ENCODE results near the gene CPSF3. TPM values are rescaled to one million over a fixed set of nuclear protein-coding genes. Genes with fewer than 3 reads are reported as not detected.
A peak's percentile ranks its signal among the peaks of the same experiment; 100 is the strongest.

CPSF3 gene
- total and polyA plus RNA-seq, 8 donors: 8.2 to 55.3 (median 16.7) TPM

DNA sequence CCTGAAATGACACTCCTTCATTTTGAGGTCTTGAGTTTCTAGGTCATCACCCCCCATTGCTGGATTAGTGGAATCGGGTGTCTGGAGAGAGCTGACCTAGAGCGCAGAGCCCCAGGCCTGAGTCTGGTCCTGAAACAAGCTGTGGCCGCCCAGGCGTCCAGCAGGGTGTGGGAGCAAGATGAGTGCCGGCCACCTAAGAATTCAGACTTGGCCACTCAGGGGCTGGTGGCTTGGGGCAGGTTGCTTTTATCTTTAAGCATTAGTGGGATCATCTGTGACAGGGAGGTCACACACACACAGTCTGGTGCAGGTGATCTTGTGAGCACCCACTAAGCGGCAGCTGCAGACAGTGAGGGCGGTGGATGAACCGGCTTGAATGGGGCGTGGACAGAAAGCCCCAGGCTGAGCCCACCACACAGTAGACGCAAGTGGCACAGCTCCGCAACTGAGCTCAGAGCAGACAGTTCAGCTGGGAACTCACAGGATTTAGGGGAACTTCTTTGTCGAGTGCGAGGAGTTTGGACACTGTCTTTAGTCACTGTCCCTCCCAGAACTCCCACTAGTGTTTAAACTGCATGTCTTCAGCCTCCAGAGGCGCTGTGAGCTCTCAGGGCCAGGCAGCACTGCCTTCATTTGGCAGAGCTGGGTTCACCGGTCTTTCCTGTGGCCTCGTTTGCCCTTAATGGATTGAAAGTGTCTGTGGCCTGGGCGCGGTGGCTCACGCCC lies 21.6 kb upstream of the CPSF3 start:
- Histone ChIP-seq H3K27ac (peak overlapping the region in 1 of 5 donors; percentile 1), H3K9me3 (no peaks in the 10 kb centered on the region), H3K4me1 (peaks cover 8 to 28% (median 14%) of the 10 kb centered on the region in 4 donors), H3K36me3 (peaks cover 9 to 75% (median 61%) of the 10 kb centered on the region in 4 donors), H3K27me3 (no peaks in the 10 kb centered on the region), H3K4me3 (no peak overlapping the region)
- WGBS, 5 donors: 89 to 95% (median 93%) methylated on average over 12 to 19 of the region's 19 CpGs
- TF ChIP-seq EP300 (IDR thresholded peaks at IDR 0.05): no peak
- no peak for TF ChIP-seq POLR2A (IDR thresholded peaks at IDR 0.05)
- TF ChIP-seq, protein P1, sequence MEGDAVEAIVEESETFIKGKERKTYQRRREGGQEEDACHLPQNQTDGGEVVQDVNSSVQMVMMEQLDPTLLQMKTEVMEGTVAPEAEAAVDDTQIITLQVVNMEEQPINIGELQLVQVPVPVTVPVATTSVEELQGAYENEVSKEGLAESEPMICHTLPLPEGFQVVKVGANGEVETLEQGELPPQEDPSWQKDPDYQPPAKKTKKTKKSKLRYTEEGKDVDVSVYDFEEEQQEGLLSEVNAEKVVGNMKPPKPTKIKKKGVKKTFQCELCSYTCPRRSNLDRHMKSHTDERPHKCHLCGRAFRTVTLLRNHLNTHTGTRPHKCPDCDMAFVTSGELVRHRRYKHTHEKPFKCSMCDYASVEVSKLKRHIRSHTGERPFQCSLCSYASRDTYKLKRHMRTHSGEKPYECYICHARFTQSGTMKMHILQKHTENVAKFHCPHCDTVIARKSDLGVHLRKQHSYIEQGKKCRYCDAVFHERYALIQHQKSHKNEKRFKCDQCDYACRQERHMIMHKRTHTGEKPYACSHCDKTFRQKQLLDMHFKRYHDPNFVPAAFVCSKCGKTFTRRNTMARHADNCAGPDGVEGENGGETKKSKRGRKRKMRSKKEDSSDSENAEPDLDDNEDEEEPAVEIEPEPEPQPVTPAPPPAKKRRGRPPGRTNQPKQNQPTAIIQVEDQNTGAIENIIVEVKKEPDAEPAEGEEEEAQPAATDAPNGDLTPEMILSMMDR (IDR thresholded peaks at IDR 0.05): no peak
- TF ChIP-seq POLR2AphosphoS5 (IDR thresholded peaks at IDR 0.05): no peak
- intact Hi-C loops (cut with DNase I; ENCODE audit: low total_unique reads): no loop called here
- DNase-seq: no peak

GRCh38 chr2:9403924-9404323 lies 19.5 kb upstream of the CPSF3 start:
- H3K27ac ChIP-seq: no peak overlapping the region

GRCh38 chr2:9404451-9404850 lies 19.0 kb upstream of the CPSF3 start:
- H3K9me3 ChIP-seq: no peaks in the 10 kb centered on the region
- no peak overlapping the region for H3K4me3 ChIP-seq
- TF ChIP-seq POLR2A (IDR thresholded peaks at IDR 0.05) (no peak), EP300 (IDR thresholded peaks at IDR 0.05) (no peak), POLR2AphosphoS5 (IDR thresholded peaks at IDR 0.05) (no peak)
- TF ChIP-seq, protein P1 (IDR thresholded peaks at IDR 0.05): no peak
- H3K4me1 ChIP-seq: peaks cover 5 to 51% (median 28%) of the 10 kb centered on the region in 4 donors
- peaks cover 18 to 85% (median 67%) of the 10 kb centered on the region in 4 donors for H3K36me3 ChIP-seq
- H3K27me3 ChIP-seq: no peaks in the 10 kb centered on the region
- intact Hi-C loops (cut with DNase I; ENCODE audit: low total_unique reads): no loop called here
- 83 to 85% (median 84%) methylated on average over 4 of the region's 4 CpGs for WGBS, 5 donors
- no peak for DNase-seq
- no peak overlapping the region for H3K27ac ChIP-seq

More at GRCh38 chr2:9403924-9404323, 19.5 kb upstream of the CPSF3 start:
- no peaks in the 10 kb centered on the region for H3K9me3 ChIP-seq
- H3K27me3 ChIP-seq: no peaks in the 10 kb centered on the region
- no peak for DNase-seq
- no peak overlapping the region for H3K4me3 ChIP-seq
- H3K4me1 ChIP-seq: peaks cover 9 to 50% (median 28%) of the 10 kb centered on the region in 4 donors
- intact Hi-C loops (cut with DNase I; ENCODE audit: low total_unique reads): no loop called here
- peaks cover 18 to 85% (median 67%) of the 10 kb centered on the region in 4 donors for H3K36me3 ChIP-seq
- 53 to 82% (median 61%) methylated on average over 2 of the region's 2 CpGs for WGBS, 5 donors
- TF ChIP-seq POLR2A (IDR thresholded peaks at IDR 0.05) (no peak), POLR2AphosphoS5 (IDR thresholded peaks at IDR 0.05) (no peak), EP300 (IDR thresholded peaks at IDR 0.05) (no peak)
- TF ChIP-seq, protein P1 (IDR thresholded peaks at IDR 0.05): no peak

- H3K4me3 ChIP-seq: no peak overlapping the region
- H3K36me3 ChIP-seq: peaks cover 17 to 92% (median 70%) of the 10 kb centered on the region in 4 donors
- no peak for DNase-seq
- TF ChIP-seq POLR2AphosphoS5 (IDR thresholded peaks at IDR 0.05) (no peak), POLR2A (IDR thresholded peaks at IDR 0.05) (no peak), EP300 (IDR thresholded peaks at IDR 0.05) (no peak)
- TF ChIP-seq, protein P1 (IDR thresholded peaks at IDR 0.05): no peak
- WGBS, 5 donors: 90 to 100% (median 97%) methylated on average over 1 to 2 of the region's 2 CpGs
- intact Hi-C loops (cut with DNase I; ENCODE audit: low total_unique reads): no loop called here
- peaks cover 5 to 51% (median 26%) of the 10 kb centered on the region in 4 donors for H3K4me1 ChIP-seq
- H3K27me3 ChIP-seq: no peaks in the 10 kb centered on the region
- no peak overlapping the region for H3K27ac ChIP-seq
- no peaks in the 10 kb centered on the region for H3K9me3 ChIP-seq
Observed at GRCh38 chr2:9405636-9406035, 17.8 kb upstream of the CPSF3 start.
